ENCODE results near the gene SH2D4B. TPM values are rescaled to one million over a fixed set of nuclear protein-coding genes. Genes with fewer than 3 reads are reported as not detected.

SH2D4B gene
- total and polyA plus RNA-seq, 2 donors (not counting 3 experiments of a cell fraction or from before 2014, with no cell fraction given) = not detected

DNA sequence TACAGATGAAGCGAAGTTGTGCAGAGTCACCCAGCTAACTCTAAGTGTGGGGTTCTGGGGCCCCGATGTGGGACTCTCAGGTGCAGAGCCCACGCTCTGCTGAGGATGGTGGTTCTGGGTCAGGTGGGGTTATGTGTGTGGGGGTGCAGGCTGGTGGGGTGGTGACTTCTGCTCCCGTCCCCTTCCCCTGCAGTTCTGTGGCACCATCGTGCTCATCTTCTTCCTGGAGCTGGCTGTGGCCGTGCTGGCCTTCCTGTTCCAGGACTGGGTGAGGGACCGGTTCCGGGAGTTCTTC lies 28.6 kb upstream of the SH2D4B start:
- intact Hi-C loops (cut with micrococcal nuclease) (loop anchor here (1.0 kb wide), 3 partner anchors 41 to 98 kb away; no protein-coding TSS in a partner anchor), dilution Hi-C loops (cut with MboI; ENCODE audit: extremely low pct_ligation_motif_present, low sequenced_read_pairs) (no loop called here)
- Histone ChIP-seq H3K36me3 (ENCODE audit: control insufficient read depth in 2 of 2, extremely low read depth in 1 of 2, insufficient read depth in 2 of 2, low read length in 2 of 2) (peaks cover 25 to 32% of the 10 kb centered on the region in 2 experiments), H3K4me1 (ENCODE audit: control insufficient read depth, extremely low read depth, insufficient read depth, low read length) (peaks cover 70% of the 10 kb centered on the region), H4K20me1 (replicated peaks; ENCODE audit: control insufficient read depth, extremely low read depth, insufficient read depth, low read length) (no peaks in the 10 kb centered on the region), H3K4me2 (ENCODE audit: insufficient read depth, low read length) (peak overlapping the region; percentile 26), H2AFZ (ENCODE audit: low read depth, low read length) (no peak overlapping the region), H3K9me1 (replicated peaks; ENCODE audit: control insufficient read depth, extremely low read depth, insufficient read depth, low read length) (no peaks in the 10 kb centered on the region), H3K9me3 (replicated peaks; ENCODE audit: control insufficient read depth, insufficient read depth, low read length) (no peaks in the 10 kb centered on the region), H3K27ac (ENCODE audit: insufficient read depth, low read depth, low read length) (peak overlapping the region; percentile 88), H3K9ac (replicated peaks; ENCODE audit: extremely low read depth, insufficient read depth, low read length) (peak overlapping the region; percentile 64), H3K27me3 (ENCODE audit: control insufficient read depth in 2 of 2, insufficient read depth in 2 of 2, low read length in 2 of 2) (no peaks in the 10 kb centered on the region), H3K79me2 (ENCODE audit: control insufficient read depth, insufficient read depth, low read length) (peaks cover 56% of the 10 kb centered on the region), H3K4me3 (replicated peaks in 1 of 3; ENCODE audit: insufficient read depth in 1 of 3, low read depth in 1 of 3, low read length in 3 of 3) (no peak overlapping the region)
- DNase-seq (ENCODE audit: low read depth, low spot score) (no peak), FAIRE-seq (no peak)
- ChIA-PET POLR2A (interaction anchor here (0.6 to 1.6 kb wide), 5 partner anchors 12 to 66 kb away, joined by 3 to 9 read pairs (median 4); no protein-coding TSS in a partner anchor), CTCF (interaction anchor here (1.0 to 21.9 kb wide), 5 partner anchors 8 to 131 kb away, joined by 3 to 1118 read pairs (median 6); partner anchors contain the start of gene TSPAN14)
- TF ChIP-seq POLR2AphosphoS5 (IDR thresholded peaks at IDR 0.05; ENCODE audit: insufficient read depth, low read depth, low read length) (no peak), FOS (IDR thresholded peaks at IDR 0.05; ENCODE audit: borderline replicate concordance, insufficient read depth, low read length) (no peak), POLR2A (IDR thresholded peaks at IDR 0.05; ENCODE audit: low read depth, low read length) (no peak), GATA2 (IDR thresholded peaks at IDR 0.05; ENCODE audit: insufficient read depth, insufficient read length, low read depth, low read length) (no peak), JUN (IDR thresholded peaks at IDR 0.05; ENCODE audit: borderline replicate concordance, insufficient read depth, insufficient read length, low read depth) (no peak)
- TF ChIP-seq, protein P1, sequence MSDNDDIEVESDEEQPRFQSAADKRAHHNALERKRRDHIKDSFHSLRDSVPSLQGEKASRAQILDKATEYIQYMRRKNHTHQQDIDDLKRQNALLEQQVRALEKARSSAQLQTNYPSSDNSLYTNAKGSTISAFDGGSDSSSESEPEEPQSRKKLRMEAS (IDR thresholded peaks at IDR 0.05; ENCODE audit: insufficient read depth, insufficient read length) = no peak
- TSS peak; percentile 55 for BruUV-seq (replicated peaks)

Data from endothelial cell of umbilical vein (primary cell).